ENCODE results near the gene SPAG7.

Gene SPAG7

DNA sequence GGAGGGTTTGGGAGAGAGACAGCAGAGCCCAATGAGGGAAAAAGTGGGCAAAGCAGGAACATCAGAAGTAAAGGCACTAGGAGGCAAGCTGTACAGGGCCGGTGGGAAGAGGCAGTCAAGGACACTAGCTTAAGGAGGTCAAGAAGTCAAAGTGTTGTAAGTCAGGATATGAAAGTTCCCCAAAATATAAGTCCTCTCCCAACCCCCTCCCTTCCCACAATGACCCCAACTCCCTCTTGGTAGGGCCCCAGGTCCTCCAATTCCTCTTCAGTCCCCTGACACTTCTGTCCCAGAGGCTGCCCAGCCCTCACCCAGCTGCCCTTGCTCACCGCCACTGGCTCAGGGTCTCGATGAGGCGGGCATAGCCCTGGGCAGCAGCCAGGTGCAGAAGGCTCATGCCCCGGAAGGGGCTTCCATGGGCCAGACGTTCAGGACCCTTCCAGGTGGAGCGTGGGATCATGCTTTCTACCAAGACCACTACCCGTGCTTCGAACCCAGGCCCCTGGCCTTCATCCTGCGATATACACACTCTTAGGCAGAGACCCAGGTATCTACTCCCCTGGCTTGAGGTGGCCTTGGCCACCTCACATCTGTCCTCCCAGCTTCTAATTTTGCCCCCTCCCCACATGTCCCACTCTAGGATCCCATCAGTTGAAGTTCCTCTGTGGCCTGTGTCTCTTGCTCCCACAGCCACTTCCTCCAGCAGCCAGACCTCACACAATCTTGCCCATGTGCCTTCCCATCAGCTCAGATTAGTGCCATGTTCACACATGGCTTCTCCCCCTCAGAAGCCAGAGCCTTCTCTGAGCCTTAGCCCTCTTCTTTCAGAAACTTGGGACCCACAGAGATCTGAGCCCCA is 5.9 kb upstream of the SPAG7 start:
- Histone ChIP-seq H3K9me2 (replicated peaks; ENCODE audit: control insufficient read depth, low read length) (no peaks in the 10 kb centered on the region), H3K4me2 (ENCODE audit: low read length) (no peak overlapping the region), H3K27me3 (ENCODE audit: control insufficient read depth, low read length) (no peaks in the 10 kb centered on the region)

DNA sequence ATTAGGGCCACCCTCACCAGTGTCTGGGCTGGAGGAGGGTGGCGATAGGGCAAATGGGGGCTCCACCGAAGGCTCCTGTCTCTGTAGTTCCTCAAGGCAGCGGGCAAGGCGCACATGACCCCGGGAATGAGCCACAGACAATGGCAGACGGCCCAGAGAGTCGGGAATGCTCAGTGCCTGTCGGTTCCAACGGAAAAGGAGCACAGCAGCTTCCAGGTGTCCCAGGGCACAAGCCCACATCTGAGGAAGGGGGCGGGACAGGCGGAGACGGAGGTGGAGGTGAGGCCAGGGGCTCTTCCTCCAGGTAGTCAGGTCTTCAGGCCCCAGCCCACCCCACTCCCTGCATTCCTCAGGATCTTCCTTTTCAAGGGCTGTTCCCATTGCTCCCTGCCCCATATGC is 5.1 kb upstream of the SPAG7 start:
- no peak overlapping the region for H3K4me3 ChIP-seq (ENCODE audit: low read length)
- H3K27ac ChIP-seq (ENCODE audit: low read depth, low read length), result no peak overlapping the region
- no peak overlapping the region for H3K4me2 ChIP-seq (ENCODE audit: low read length)
- peaks cover 11% of the 10 kb centered on the region for H3K79me2 ChIP-seq (ENCODE audit: control insufficient read depth, low read length)
- no peaks in the 10 kb centered on the region for H3K9me3 ChIP-seq (ENCODE audit: control insufficient read depth, insufficient read depth, low read length)
- H3K4me1 ChIP-seq (ENCODE audit: control insufficient read depth, low read length), result peaks cover 10% of the 10 kb centered on the region
- TF ChIP-seq, protein P1, sequence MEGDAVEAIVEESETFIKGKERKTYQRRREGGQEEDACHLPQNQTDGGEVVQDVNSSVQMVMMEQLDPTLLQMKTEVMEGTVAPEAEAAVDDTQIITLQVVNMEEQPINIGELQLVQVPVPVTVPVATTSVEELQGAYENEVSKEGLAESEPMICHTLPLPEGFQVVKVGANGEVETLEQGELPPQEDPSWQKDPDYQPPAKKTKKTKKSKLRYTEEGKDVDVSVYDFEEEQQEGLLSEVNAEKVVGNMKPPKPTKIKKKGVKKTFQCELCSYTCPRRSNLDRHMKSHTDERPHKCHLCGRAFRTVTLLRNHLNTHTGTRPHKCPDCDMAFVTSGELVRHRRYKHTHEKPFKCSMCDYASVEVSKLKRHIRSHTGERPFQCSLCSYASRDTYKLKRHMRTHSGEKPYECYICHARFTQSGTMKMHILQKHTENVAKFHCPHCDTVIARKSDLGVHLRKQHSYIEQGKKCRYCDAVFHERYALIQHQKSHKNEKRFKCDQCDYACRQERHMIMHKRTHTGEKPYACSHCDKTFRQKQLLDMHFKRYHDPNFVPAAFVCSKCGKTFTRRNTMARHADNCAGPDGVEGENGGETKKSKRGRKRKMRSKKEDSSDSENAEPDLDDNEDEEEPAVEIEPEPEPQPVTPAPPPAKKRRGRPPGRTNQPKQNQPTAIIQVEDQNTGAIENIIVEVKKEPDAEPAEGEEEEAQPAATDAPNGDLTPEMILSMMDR (IDR thresholded peaks at IDR 0.05; ENCODE audit: low read depth, low read length, poor library complexity, severe bottlenecking), result no peak
- no peak for TF ChIP-seq EZH2phosphoT487 (IDR thresholded peaks at IDR 0.05; ENCODE audit: borderline replicate concordance, low read length)
- no peaks in the 10 kb centered on the region; the same call in 1 of the 2 replicates for H3F3A ChIP-seq (ENCODE audit: control insufficient read depth, insufficient read depth)
- no peaks in the 10 kb centered on the region for H3K27me3 ChIP-seq (ENCODE audit: control insufficient read depth, low read length)
- peaks cover 65% of the 10 kb centered on the region for H3K36me3 ChIP-seq (ENCODE audit: control insufficient read depth, low read length)
- H4K20me1 ChIP-seq (ENCODE audit: control insufficient read depth, insufficient read depth, low read depth, low read length), result no peaks in the 10 kb centered on the region
- no peaks in the 10 kb centered on the region for H3K9me2 ChIP-seq (replicated peaks; ENCODE audit: control insufficient read depth, low read length)

More for the DNA sequence above, 5.9 kb upstream of the SPAG7 start:
- TF ChIP-seq, protein P1 (IDR thresholded peaks at IDR 0.05; ENCODE audit: low read depth, low read length, poor library complexity, severe bottlenecking), result no peak
- no peak for TF ChIP-seq EZH2phosphoT487 (IDR thresholded peaks at IDR 0.05; ENCODE audit: borderline replicate concordance, low read length)
- Histone ChIP-seq H3K27ac (ENCODE audit: low read depth, low read length) (no peak overlapping the region), H3K9me3 (ENCODE audit: control insufficient read depth, insufficient read depth, low read length) (no peaks in the 10 kb centered on the region), H3K36me3 (ENCODE audit: control insufficient read depth, low read length) (peaks cover 72% of the 10 kb centered on the region), H3K4me1 (ENCODE audit: control insufficient read depth, low read length) (peaks cover 6% of the 10 kb centered on the region), H3K79me2 (ENCODE audit: control insufficient read depth, low read length) (peaks cover 5% of the 10 kb centered on the region), H3K4me3 (ENCODE audit: low read length) (no peak overlapping the region), H4K20me1 (ENCODE audit: control insufficient read depth, insufficient read depth, low read depth, low read length) (no peaks in the 10 kb centered on the region), H3F3A (ENCODE audit: control insufficient read depth, insufficient read depth) (no peaks in the 10 kb centered on the region; the same call in 1 of the 2 replicates)

DNA sequence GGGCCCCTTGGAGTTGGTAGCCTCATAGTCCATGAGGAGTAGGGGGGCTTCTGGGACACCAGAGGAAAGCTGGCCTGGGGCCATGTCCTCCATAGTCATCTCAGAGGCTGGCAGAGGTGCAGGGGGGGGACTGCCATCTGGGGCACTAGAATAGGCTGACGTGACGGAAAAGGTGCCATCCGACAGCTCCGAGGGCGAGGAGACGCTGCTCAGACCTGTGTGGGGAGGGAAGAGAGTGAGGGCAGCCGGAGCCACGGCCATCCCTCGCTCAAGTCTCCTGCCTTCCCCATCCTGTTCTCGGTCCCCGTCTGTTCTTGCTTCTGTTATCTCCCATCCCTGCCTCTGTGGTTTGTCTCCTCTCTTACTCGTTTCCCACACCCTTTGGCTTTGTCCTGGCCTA is 4.7 kb upstream of the SPAG7 start:
- Histone ChIP-seq H4K20me1 (ENCODE audit: control insufficient read depth, insufficient read depth, low read depth, low read length) (no peaks in the 10 kb centered on the region), H3K4me2 (ENCODE audit: low read length) (no peak overlapping the region), H3K9me3 (ENCODE audit: control insufficient read depth, insufficient read depth, low read length) (no peaks in the 10 kb centered on the region), H3K4me1 (ENCODE audit: control insufficient read depth, low read length) (peaks cover 10% of the 10 kb centered on the region), H3K27ac (ENCODE audit: low read depth, low read length) (no peak overlapping the region), H3K9me2 (replicated peaks; ENCODE audit: control insufficient read depth, low read length) (no peaks in the 10 kb centered on the region), H3F3A (ENCODE audit: control insufficient read depth, insufficient read depth) (no peaks in the 10 kb centered on the region; the same call in 1 of the 2 replicates), H3K27me3 (ENCODE audit: control insufficient read depth, low read length) (no peaks in the 10 kb centered on the region), H3K79me2 (ENCODE audit: control insufficient read depth, low read length) (peaks cover 11% of the 10 kb centered on the region), H3K36me3 (ENCODE audit: control insufficient read depth, low read length) (peaks cover 61% of the 10 kb centered on the region), H3K4me3 (ENCODE audit: low read length) (no peak overlapping the region)
- TF ChIP-seq, protein P1 (IDR thresholded peaks at IDR 0.05; ENCODE audit: low read depth, low read length, poor library complexity, severe bottlenecking), result no peak
- no peak for TF ChIP-seq EZH2phosphoT487 (IDR thresholded peaks at IDR 0.05; ENCODE audit: borderline replicate concordance, low read length)
